ENCODE measurements around the gene AHCYL2. TPM values are rescaled to one million over a fixed set of nuclear protein-coding genes. Genes with fewer than 3 reads are reported as not detected.
A peak's percentile ranks its signal among the peaks of the same experiment; 100 is the strongest.
"Not testable (repeated sequence)": the region's sequence is repeated elsewhere in the genome, so short reads cannot be mapped to it uniquely, and the experiment has no call there.

The AHCYL2 gene
- total and polyA plus RNA-seq, 12 donors, result 2.5 to 7.7 (median 5.6) TPM

DNA sequence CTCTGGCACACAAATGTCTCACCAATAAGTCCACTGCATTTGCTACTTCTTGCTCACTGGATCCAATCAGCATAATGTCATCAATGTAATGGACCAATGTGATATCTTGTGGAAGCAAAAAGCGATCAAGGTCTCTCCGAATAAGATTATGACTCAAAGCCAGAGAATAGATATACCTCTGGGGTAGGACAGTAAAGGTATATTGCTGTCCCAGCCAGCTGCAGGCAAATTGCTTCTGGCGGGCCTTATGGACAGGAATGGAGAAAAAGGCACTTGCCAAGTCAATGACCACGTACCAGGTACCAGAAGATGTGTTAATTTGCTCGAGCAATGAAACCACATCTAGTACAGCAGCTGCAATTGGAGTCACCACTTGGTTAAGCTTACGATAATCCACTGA lies 222.6 kb downstream of the AHCYL2 start:
- DNase-seq; H3K4me3 ChIP-seq; H3K27me3 ChIP-seq; intact Hi-C loops (cut with DNase I); ATAC-seq; H3K27ac ChIP-seq: not testable (repeated sequence)
- Histone ChIP-seq H3K9me3 (peaks cover 0 to 17% (median 7%) of the 10 kb centered on the region in 11 donors), H3K36me3 (peaks cover 0 to 15% (median 0%) of the 10 kb centered on the region in 9 donors), H3K4me1 (peaks cover 0 to 19% (median 11%) of the 10 kb centered on the region in 9 donors)
- 98 to 99% methylated on average over 6 of the region's 6 CpGs for WGBS, 2 donors

DNA sequence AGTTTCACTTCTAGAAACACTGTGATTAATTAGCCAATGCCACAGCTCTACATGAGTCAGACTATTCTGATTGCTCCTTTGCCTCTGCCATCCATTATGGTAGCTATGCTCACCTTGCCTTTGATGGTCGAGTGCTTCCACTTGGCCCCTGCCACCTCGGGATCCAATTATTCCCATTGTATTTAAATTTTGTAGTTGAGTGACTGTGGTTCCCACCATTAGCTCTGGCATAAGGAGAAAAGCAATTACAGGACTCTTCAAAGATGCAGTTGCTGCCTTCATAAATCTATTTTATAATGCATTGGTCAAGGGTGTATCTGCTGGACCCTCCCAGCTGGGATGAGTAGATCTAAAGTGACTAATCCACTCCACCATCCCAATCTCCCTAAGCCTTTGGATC lies 223.8 kb downstream of the AHCYL2 start:
- intact Hi-C loops (cut with DNase I); H3K27ac ChIP-seq; H3K27me3 ChIP-seq; DNase-seq; ATAC-seq; H3K4me3 ChIP-seq: not testable (repeated sequence)
- Histone ChIP-seq H3K4me1 (peaks cover 3 to 24% (median 7%) of the 10 kb centered on the region in 9 donors), H3K9me3 (peaks cover 0 to 17% (median 7%) of the 10 kb centered on the region in 11 donors), H3K36me3 (peaks cover 0 to 15% (median 0%) of the 10 kb centered on the region in 9 donors)
- WGBS, 2 donors, result 92 to 95% methylated on average over 2 of the region's 2 CpGs

DNA sequence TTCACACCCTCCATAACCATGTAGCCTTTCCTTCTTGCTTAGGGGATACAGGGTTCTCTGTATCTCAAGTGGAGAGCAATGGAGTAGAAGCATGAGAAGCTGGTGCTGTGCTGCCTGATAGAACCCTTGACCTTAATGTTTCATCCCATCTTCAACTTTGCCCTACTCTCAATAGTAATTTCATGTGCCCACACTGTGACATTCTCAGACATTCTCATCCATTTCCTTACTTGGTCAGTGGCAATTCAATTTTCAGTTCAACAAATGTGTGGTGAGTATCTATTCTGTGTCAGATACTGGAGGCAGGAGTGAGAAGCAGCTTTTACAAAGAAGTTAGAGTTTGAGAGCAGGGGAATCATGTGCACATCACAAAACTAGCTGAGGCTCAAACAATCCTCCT lies 225.5 kb downstream of the AHCYL2 start:
- Histone ChIP-seq H3K4me1 (peaks cover 3 to 26% (median 10%) of the 10 kb centered on the region in 9 donors), H3K4me3 (no peak overlapping the region), H3K9me3 (peaks cover 0 to 17% (median 7%) of the 10 kb centered on the region in 11 donors), H3K36me3 (peaks cover 0 to 15% (median 0%) of the 10 kb centered on the region in 9 donors), H3K27me3 (no peaks in the 10 kb centered on the region), H3K27ac (no peak overlapping the region)
- intact Hi-C loops (cut with DNase I), result no loop called here
- ATAC-seq (no peak), DNase-seq (no peak)
- TF ChIP-seq, protein P1, sequence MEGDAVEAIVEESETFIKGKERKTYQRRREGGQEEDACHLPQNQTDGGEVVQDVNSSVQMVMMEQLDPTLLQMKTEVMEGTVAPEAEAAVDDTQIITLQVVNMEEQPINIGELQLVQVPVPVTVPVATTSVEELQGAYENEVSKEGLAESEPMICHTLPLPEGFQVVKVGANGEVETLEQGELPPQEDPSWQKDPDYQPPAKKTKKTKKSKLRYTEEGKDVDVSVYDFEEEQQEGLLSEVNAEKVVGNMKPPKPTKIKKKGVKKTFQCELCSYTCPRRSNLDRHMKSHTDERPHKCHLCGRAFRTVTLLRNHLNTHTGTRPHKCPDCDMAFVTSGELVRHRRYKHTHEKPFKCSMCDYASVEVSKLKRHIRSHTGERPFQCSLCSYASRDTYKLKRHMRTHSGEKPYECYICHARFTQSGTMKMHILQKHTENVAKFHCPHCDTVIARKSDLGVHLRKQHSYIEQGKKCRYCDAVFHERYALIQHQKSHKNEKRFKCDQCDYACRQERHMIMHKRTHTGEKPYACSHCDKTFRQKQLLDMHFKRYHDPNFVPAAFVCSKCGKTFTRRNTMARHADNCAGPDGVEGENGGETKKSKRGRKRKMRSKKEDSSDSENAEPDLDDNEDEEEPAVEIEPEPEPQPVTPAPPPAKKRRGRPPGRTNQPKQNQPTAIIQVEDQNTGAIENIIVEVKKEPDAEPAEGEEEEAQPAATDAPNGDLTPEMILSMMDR (IDR thresholded peaks at IDR 0.05), result no peak

DNA sequence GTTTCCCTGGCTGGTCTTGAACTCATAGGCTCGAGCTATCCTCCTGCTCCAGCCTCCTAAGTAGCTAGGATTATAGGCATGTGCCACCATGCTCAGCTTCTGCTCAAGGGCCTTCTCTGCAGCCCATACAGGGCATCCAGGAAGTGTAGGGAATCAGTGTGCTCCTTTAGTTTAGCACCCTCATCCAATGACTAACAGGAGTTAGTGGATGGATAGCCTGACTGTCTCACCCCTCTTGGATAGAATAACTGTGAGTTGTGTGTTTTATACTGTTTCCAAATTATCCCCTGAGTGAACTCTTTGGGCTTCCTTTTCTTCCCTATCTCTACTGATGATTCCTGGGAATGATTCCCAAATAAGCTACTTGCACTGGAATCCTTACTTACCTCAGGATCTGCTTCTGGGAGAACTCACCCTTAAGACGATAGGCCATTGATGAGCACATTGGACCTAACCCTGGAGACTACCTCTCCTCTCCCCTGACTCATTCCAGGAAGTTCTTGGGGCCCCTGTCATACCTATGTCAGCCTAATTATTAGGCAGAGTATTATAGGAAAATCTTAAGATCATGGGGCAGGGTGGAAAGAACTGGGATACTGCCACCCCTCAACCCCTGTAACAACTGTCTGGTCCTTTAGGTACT lies 227.9 kb downstream of the AHCYL2 start:
- Histone ChIP-seq H3K36me3 (peaks cover 0 to 29% (median 0%) of the 10 kb centered on the region in 9 donors), H3K27me3 (no peaks in the 10 kb centered on the region), H3K4me1 (peaks cover 3 to 26% (median 10%) of the 10 kb centered on the region in 9 donors), H3K9me3 (peaks cover 0 to 17% (median 7%) of the 10 kb centered on the region in 11 donors), H3K27ac (peak overlapping the region in 4 of 10 donors; percentile 36 to 50 (median 41)), H3K4me3 (no peak overlapping the region)
- intact Hi-C loops (cut with DNase I), result no loop called here
- ATAC-seq (no peak), DNase-seq (no peak)
- TF ChIP-seq, protein P1 (IDR thresholded peaks at IDR 0.05), result no peak
- 88 to 90% methylated on average over 2 of the region's 2 CpGs for WGBS, 2 donors

DNA sequence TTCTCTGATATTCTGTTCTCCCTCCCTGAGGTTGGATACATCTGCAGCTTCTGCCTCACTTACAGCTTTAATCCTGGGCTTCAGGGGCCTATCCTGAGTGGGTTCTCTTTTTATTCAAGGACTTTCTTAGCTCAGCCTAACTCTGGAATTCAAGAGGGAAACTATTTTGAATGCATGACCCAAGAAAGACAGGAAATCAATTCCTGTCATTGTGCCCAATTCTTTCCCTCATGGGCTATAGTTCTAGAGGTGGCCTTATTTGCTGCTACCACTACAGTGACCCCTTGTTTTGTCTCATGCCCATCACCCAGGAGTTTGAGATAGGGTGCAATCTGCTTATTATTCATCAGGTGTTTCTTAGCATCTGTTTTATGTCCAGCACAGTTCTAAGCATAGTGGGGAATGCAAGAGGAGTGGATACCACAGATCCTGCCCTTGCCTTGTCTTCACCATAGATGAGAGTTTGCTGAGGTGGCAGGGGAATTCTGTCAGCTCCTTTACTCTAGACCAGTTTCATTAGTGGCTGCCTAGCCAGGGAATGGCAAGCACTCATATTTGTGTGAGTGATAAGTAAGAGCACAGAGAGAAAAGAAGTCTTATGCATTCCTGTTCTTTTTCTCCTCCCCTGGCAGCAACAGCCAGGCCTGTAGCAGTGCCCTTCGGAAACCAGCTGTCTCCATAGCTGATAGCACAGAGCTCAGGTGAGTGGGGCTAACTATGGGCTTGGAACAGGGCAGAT lies 228.8 kb downstream of the AHCYL2 start:
- Histone ChIP-seq H3K27ac (peak overlapping the region in 8 of 10 donors; percentile 16 to 55 (median 42)), H3K4me1 (peaks cover 3 to 26% (median 10%) of the 10 kb centered on the region in 9 donors), H3K36me3 (peaks cover 0 to 29% (median 7%) of the 10 kb centered on the region in 9 donors), H3K27me3 (no peaks in the 10 kb centered on the region), H3K9me3 (peaks cover 0 to 9% (median 3%) of the 10 kb centered on the region in 11 donors), H3K4me3 (no peak overlapping the region)
- ATAC-seq (peak; percentile 63 to 85 (median 76)), DNase-seq (peak in 1 of 2 donors; percentile 21)
- WGBS, 2 donors, result 46 to 61% methylated on average over 1 of the region's 1 CpG
- TF ChIP-seq, protein P1 (IDR thresholded peaks at IDR 0.05), result no peak
- intact Hi-C loops (cut with DNase I), result no loop called here

Data from heart right ventricle (tissue), 16 donors.